Fibroblast of villous mesenchyme (primary cell): Measurements from ENCODE around the gene GPR142. TPM values are rescaled to one million over a fixed set of nuclear protein-coding genes. Genes with fewer than 3 reads are reported as not detected.

Source experiments
- DNase-seq: peaks from one replicate; pipeline ENCODE4 v3.0.0-alpha.2; 2010; ENCODE audit warnings: low read depth
- H3K4me3 ChIP-seq: 2 replicates; pipeline ENCODE4 v1.5.1; 2011; ENCODE audit warnings: low read depth, mild to moderate bottlenecking, low read length
- CTCF ChIP-seq: IDR thresholded peaks from 2 replicates; pipeline ENCODE4 v1.5.1; 2012; ENCODE audit warnings: low read depth, mild to moderate bottlenecking, low read length; ENCODE audit not compliant: insufficient read depth
- small RNA-seq: library from RNA; depleted of rRNA; stranded (forward); fragments of <200 nt; gene quantifications from one replicate; pipeline ENCODE3, GENCODE V24; 2012
- total RNA-seq: library from RNA; depleted of rRNA; stranded (reverse); fragments of >200 nt; gene quantifications from 2 replicates; pipeline ENCODE4 v1.2.3, GENCODE V29; 2012

GPR142 gene
- total RNA-seq, 1 donor: not detected

GRCh38 chr17:74419928-74420411 lies 52.7 kb downstream of the GPR142 start:
- DNase-seq: no peak
- no peak for TF ChIP-seq CTCF
- H3K4me3 ChIP-seq: no peak overlapping the region

Small RNA genes within 50 kb of the gene (small RNA-seq; reads per million reads assigned to genes)
- gene RNA5SP448: not detected

Other genes starting within 250 kb of the GPR142 start
- 649 and 860 TPM in 2 replicates for gene RPL38, start 163.8 kb upstream of the GPR142 start, total RNA-seq
- 1.3 TPM in 2 replicates for gene TTYH2, start 153.9 kb upstream of the GPR142 start, total RNA-seq
- gene DNAI2, start 93.3 kb upstream of the GPR142 start, total RNA-seq: not detected in 2 replicates
- not detected in 2 replicates for gene KIF19, start 41.3 kb upstream of the GPR142 start, total RNA-seq
- gene BTBD17, start 5.6 kb upstream of the GPR142 start, total RNA-seq: not detected in 2 replicates
- 0.43 and 1.3 TPM in 2 replicates for gene GPRC5C, start 64.6 kb downstream of the GPR142 start, total RNA-seq
- not detected in 2 replicates for gene CD300A, start 99.1 kb downstream of the GPR142 start, total RNA-seq
- not detected in 2 replicates for gene CD300LB, start 164.0 kb downstream of the GPR142 start, total RNA-seq
- not detected in 2 replicates for gene CD300C, start 178.6 kb downstream of the GPR142 start, total RNA-seq
- gene CD300H, start 200.0 kb downstream of the GPR142 start, total RNA-seq: not detected in 2 replicates
- gene CD300LD, start 224.8 kb downstream of the GPR142 start, total RNA-seq: not detected in 2 replicates